Fibroblast of skin of left quadriceps (primary cell): ENCODE results near the gene EPS15.
"Not testable (repeated sequence)": the region's sequence is repeated elsewhere in the genome, so short reads cannot be mapped to it uniquely, and the experiment has no call there.

Experiments
- DNase-seq, 2 experiments: peaks; one replicate each; pipeline ENCODE4 v3.0.0-alpha.2; 2013; ENCODE audit warnings: low read depth in 2 of 2

The EPS15 gene

DNA sequence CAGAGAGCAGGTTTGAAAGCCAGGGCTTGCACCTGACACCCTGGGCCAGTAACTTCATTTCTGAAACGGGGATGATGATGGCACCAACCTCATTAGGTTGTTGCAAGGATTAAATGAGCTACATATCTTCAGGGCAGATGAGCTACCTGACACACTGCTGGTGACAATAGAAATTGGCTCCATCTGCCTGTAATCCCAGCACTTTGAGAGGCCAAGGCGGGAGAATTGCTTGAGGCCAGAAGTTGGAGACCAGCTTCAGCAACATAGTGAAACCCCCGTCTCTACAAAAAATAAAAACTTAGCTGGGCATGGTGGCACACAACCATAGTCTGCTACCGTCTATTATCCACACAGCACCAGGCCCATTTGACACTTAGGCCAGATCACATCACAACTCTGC lies 182.4 kb downstream of the EPS15 start:
- DNase-seq, result no peak

DNA sequence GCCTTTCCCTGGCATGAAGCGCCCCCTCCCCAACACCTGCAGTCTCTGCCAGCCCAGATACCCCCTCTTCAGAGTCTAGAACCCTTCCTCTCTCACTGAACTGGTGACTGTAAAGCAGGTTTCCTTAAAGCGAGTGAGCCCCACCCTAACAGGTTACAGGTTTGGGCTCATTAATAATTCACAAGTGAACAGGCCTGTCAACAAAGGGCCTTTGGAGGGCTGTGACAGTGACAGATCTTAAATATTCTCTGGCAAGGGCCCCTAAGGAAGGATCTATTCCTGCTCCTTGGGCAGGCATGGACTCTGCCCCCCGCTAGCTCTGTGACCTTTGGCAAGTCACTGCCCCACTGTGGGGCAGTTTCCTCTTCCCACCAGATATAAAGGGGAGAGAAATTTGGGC lies 183.1 kb downstream of the EPS15 start:
- DNase-seq, result no peak

DNA sequence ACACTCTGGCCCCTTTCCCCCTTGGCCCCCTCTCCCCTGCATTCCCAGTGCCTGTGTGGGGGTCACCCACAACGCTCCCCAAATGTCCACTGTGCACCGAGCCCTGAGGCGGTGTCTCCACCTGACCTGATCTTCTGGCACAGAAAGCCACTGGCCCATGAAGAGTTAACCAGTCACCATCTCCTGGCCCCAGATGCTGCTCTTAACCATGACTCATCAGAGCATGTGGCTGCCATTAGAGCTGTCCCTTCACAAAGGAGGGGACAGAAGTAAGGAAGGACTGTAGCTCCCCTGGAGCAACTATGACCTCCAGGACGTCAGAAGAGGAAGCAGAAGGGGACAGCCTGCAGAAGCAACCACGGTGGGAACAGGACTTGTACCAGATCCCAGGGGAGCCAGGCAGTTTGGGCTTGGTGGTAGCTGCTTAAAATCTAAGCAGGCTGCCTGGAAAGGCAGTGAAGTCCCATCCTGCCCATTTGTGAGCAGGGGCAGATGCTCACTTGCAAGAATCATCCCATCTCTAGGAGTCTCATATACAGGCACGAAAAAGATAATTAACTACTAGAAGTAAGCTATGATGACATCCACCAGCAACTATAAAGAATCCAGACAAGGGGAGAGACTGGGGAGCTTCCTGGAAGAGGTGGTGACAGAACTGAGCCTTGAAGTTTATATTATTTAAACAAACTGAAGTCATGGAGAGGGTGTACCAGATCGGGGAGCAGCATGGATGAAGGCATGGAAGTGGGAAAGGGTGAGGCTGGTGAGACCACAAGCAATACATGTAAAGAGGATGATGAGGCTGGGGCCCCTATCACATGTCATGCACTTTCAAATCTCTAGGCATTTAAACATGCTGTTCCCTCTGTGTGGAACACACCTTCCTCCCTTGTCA lies 187.6 kb downstream of the EPS15 start:
- DNase-seq, result no peak

DNA sequence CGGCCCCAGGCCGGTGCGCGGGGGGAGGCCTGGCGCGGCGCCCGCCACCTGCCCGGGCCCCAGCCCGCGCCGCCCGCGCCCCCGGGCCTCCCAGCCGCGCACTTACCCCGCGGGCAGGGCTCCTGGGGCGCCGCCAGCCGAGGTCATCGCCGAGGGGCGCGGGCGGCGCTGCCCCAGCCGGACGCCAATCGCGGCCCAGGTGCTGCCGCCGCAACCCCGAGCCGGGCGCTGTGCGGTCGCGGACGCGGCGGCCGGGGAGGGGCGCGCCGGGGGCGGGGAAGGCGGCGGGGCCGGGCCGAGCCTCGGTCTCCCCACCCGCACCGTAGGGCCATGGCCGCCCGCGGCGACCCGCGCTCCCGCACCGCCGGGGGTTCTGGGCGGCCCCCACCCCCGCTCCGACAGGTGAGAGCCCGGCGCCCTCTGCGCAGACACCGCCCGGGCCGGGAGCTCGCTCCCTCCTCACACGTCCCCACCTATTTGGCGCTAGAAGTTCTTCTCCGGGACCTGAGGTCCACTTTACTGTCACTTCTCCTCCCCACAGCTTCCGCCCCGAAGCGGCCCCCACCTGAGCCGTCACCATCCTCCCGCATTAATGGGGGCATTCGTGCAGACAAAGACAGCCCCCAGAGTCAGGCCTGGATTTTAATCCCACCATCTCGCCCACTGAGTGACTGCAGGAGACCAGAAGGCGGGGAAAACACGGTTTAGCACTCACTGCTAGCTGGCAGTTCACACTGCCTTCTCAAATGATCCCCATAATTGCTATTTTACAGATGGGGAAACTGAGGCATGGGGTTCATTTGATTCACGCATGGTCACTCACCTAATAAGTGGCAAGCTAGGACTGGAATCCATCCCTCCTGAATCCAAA lies 188.5 kb downstream of the EPS15 start, which contains the start of gene TTC39A:
TTC39A (minus strand) TSS at position 232 of the 871 bp plus-strand sequence; CDS start at position 147, 85 bp downstream.
- DNase-seq, result no peak

DNA sequence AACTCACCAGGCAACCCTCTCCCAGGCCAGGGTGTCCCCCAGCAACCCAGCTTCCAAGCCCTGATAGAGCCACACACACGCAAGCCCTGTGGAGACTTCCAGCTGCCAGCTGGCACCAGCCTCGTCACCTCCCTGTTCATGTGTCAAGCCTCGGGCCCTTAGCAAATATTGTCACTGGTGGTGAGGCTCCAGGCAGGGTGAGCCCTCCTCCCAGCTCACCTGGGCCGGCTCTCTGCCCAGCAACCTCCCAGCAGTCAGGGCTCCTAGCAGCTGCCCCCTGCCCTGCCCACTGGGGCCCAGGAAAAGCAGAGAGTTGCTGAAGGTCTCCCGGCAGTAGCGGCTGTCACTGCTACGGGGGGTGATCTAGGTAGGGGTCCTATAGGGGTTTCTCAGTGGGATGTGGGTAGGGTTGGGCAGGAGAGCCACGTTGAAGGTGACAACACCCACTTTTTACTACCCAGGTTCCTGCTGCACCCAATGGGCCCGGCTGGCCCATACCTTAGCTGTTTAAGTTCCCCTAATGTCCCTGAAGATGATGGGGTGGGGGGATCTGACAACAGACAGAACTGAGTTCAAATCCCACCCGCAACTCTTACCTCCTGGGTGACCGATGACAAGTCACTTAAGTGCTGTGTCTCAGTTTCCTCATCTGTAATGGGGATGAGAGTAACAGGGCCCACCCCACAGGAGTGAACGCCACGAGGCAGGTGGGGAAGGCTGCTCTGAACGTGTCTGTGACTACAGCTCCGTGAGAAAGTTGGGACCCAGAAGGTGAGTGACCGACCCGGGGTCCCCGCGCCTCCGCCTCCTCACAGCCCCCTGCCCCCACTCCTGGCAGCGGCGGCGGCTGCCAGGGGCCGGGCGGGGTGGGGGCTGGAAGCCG lies 189.4 kb downstream of the EPS15 start:
- DNase-seq, result no peak

DNA sequence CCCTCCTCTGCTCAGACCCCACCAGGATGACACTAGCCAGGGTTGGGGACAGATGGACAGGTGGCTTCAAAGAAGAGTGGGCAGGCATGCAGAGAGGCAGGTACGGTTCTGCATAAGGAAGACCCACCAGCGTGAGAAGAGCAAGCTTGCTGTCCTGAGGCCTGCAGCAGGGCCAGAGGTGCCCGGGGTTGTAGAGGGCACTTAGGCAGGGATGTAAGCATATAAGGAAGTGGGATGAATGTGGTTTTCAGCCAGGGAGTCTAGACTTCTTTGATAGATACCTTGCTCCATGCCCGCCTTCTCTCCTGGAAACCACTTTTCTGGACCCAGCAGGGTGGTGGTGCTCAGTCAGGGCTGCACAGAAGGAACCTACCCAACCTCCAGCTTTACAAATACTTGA lies 190.1 kb downstream of the EPS15 start:
- DNase-seq, result no peak

DNA sequence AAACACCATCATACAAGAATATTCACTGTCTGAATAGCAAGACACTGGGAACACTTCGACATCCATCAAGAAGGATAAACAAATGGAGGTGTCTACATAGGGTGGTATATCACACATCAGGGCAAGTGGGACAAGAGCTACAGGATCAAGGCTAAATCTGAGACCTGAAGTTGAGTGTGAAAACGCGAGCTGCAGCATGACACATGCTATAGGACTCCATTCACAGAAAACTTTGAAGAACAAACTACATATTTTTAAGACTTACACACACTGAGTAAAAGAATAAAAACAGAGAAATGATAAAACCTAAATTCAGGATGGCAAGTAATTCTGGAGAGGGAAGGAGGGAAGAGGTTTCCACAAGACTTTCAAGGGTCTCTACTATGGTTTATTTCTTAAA lies 190.8 kb downstream of the EPS15 start:
- DNase-seq, result no peak

DNA sequence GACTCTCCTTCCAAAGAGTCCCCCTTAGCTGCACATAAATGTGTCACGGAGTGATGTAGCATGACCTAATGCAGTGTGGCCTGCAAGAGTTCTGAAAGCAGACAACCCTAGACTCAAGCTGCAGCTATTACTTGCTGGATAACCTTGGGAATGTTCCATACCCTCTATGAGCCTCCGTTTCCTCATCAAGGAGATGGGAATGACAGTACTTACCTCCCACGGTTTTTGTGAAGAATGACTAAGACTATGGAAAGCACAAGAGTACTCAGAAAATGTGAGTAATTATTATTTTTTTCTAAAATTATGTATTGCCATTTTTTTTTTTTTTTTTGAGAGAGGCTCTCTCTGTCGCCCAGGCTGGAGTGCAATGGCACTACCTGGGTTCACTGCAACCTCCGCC lies 191.7 kb downstream of the EPS15 start:
- no peak for DNase-seq

DNA sequence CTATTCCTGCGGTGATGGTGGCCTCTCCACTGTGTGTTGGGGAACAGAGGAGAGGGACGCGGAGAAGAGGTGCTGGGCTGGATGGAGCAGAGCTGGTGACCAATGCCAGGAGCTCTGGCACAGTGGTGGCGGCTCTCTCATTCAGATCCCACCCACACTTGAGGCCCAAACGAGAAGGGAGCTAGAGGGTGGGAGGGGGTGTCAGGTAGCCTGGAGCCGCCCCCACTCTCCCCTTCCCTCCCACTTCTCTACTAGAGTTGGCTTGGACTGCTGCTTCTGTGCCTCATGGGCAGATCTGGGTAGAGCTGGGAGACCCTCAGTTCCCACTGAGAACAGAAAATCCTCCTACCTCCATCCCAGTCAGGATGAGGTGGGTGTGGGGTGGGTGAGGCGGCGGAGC lies 192.2 kb downstream of the EPS15 start:
- DNase-seq, result no peak

DNA sequence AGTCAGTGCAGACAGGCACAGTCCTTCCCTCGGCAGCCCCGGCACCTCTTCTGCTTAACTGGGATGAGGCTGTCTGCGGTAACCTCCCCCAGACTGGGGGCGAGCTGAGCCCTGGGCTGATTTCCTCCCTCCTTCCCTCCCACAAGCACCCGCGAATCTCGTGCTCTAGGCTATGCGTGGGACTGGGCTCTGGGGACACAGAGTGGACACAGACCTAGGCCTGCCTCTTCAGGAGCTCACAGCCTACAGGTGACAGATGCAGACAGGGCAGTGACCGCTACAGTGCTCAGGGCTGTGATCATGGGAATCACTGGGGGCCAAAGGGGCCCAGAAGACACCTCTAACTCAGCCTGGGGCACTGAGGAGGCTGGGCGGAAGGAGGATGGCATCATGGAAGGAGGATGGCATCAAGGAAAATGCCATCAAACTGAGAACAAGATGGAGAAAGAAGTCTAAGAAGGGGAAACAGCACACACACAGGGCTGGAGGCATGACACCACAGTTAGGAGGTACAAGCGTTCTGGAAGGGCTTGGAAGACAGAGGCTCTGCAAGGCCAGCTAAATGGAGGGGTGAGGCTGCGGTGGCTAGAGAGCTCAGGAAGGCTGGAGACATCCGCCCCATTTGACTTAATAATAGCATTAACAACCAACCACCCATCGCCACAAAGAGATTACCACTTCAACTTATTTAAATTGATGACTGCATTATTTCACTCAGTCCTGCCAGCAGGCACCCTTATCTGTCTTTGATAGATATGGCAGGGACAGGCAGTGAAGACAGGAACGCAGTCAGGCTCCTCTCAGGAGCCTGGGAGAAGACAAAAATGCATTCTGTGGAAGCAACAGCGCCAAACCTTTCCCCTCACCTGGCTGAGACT lies 192.9 kb downstream of the EPS15 start:
- DNase-seq, result no peak

DNA sequence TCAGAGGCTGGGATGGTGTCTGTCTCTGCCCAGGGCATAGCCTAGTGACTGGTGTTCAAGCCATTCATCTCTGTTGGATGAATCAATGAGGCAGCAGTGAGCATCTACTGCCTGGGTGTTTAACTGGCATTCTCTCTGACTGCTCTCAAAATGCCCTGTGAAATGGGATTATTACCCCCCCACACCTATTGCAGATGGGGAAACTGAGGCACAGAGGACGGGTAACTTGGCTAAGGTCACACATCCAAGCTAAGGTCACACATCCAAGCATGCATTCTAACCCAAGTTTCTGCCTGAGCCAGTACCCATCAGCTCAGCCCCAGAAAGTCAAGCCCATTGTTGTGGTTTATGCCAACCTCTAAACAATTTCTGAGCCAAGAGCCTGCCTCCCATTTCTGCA lies 193.7 kb downstream of the EPS15 start:
- no peak for DNase-seq

DNA sequence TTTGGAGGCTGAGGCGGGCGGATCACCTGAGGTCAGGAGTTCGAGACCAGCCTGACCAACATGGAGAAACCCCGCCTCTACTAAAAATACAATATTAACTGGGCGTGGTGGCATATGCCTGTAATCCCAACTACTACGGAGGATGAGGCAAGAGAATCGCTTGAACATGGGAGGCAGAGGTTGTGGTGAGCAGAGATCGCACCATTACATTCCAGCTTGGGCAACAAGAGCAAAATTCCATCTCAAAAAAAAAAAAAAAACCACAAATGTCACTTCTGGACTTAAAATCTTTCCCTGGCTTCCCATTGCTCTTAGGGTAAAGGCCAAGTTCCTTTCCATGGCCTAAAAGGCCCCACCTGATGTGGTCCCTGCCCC lies 194.1 kb downstream of the EPS15 start:
- not testable (repeated sequence) for DNase-seq

DNA sequence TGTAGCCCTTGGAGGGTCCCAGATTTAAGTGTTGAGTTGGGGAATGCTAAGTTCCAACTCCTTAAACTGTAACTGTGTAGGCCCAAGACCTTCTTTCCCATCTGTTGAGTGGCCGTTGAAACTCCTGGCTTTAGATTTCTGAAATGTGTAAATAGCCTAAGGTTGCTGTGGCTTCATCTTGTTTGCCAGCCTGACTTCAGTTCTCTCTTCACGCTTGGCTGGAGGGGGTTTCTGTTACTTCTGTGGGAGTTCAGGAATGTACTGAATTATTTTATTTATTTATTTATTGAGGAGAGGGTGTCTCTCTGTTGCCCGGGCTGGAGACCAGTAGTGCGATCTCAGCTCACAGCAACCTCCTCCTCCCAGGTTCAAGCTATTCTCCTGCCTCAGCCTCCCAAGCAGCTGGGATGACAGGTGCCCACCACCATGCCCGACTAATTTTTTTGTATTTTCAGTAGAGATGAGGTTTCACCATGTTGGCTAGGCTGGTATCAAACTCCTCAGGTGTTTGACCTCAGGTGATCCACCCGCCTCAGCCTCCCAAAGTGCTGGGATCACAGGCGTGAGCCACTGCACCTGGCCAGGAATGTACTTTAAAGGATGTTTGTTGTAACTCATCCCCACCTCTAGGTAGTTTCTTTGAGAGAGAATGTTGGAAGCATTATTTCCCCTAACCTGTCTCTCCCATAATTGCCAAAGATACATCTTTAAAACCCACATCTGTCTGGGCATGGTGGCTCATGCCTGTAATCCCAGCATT lies 194.6 kb downstream of the EPS15 start:
- DNase-seq, result no peak

DNA sequence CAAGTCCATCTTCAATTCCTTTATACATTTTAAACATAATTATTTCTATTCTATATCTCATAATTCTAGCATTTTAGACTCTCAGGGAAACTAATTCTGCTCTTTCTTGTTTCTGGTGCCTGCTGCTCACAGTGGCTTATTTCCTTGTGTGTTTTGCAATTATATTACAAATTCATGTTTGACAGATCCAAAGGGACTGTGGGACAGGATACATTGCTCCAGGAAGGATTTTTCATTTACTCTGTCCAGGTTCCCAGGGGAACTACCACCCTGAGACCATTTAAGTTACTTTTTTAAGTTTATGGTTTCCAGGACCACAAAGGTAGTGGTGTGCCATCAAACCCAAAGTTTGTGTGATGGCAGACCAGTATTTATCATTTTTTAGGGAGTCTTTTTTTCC lies 195.3 kb downstream of the EPS15 start:
- no peak for DNase-seq

DNA sequence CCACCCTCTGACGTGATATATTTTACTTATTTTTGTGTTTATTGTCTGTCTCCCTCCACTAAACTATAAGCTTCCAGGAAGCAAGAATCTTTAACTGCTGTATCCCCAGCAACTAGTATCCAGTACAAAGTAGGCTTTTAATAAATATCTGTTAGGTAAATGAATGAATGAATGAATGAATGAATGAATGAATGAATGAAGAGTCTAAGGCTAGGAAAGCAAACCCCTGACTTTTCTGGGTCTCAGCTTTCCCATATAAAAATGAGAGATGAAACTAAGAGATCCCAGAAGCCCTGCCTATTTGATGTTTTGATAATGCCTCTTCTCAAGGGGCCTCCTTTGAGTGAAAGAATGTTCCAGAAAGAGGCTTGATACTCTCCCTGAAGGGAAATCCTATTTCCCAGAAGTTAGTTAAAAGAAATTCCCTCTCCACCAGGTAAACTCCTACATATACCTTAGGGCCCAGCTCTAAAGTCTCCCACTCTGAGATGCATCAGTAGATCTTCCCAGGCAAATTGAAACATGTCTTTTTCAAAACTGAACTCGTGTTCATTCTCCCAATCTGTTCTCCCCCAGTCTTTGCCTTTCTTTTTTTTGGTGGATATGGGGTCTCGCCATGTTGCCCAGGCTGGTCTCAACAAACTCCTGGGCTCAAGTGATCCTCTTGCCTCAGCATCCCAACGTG lies 196.5 kb downstream of the EPS15 start:
- DNase-seq, result no peak

DNA sequence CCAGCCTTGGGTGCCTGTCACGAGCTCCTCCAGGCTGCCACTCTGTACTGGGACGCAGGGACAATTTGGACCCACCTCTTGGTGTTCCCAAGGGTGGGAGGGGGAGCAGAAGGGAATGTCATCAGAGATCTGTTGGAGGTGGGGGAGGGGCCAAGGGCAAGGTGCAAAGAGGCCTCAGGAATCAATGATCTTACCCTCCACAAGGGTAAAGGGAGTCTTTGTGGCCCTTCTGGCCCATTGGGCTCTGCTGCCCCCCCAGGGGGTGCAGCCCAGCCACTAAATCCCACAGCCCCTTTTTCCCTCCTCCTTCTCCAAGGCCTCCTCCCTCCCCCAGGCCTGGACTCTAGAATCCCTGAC lies 197.2 kb downstream of the EPS15 start:
- no peak for DNase-seq

DNA sequence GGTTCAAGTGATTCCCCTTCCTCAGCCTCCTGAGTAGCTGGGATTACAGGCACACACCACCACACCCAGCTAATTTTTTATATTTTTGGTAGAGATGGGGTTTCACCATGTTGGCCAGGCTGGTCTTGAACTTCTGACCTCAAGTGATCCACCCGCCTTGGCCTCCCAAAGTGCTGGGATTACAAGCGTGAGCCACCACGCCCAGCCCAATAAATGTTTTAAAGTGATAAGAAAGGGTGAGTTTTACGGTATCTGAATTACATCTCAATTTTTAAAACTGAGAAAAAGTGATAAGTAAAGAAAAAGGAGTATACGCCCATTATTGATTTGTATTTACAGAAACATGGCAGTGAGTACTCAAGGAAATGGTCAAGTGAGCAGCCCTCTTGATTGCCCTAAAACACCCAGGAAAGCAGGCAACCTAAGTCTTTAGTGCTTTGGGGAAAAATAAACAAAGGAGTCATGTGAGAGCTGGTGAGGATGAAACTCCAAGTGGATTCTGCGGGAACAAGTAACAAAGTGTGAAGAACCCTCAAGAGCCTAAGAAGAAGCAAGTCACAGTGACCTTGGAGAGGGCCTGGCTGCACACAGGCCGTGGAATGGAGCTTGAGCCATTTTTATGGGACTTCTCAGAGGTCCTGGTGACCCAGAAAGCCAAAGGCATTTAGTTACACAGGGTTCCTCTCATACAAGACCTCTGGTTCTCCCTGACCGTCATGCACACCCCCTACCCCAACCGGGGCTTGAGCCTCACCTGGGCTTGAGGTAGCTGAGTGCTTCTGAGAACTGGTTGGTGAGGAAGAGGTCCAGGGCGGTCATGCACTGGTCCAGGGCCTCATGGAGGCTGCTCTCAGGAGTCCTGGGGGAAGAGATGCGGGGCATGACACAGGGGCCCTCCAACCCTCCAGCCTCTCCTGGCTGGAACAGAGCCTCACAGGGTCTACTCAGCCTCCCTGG lies 197.8 kb downstream of the EPS15 start:
- no peak for DNase-seq

DNA sequence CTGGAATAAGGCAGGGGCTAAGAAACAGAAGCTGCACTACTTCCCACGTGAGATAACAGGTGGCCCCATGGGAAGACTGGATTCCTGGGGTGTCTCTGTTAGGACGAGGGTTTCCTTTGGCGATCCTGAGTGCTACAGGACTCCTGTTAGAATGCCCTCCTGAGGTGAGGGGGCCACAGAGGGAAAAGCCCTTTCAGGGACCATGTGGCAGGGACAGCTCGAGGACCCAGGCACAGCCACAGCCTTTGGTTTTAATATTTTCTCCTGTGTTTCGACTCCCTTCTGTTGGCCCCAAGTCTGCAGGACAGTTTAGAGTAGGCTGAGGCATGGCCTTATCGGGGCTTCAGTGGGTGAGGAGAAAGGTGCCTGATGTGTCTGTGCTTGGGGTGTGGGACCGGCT lies 201.3 kb downstream of the EPS15 start:
- DNase-seq, result no peak

DNA sequence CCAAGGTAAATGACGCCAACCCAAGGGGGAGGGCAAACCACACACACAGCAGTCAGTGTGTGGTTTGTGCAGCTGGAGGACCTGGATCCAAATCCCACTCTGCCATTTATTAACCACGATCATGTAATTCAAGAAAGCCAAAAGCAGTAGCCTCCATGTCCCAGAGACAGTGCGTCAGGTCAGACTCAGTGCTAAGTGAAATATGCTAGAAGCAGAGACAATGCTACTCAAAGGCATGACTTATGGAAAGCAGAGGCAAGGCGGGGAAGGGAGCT lies 202.3 kb downstream of the EPS15 start:
- DNase-seq, result no peak
